LNCaP clone FGC (cell line): ENCODE results near the gene CHEK1.

Experiments used
- DNase-seq: peaks from one replicate; pipeline ENCODE4 v3.0.0-alpha.2; 2011; ENCODE audit warnings: low read depth
- H3K4me3 ChIP-seq: 2 replicates; pipeline ENCODE4 v1.5.1; 2011; ENCODE audit warnings: mild to moderate bottlenecking, low read depth, low read length, control low read depth
- TF ChIP-seq, protein P1 (sequence below): IDR thresholded peaks from 2 replicates; pipeline ENCODE4 v1.5.1; 2012; ENCODE audit warnings: mild to moderate bottlenecking; ENCODE audit not compliant: control insufficient read depth, insufficient read depth; ENCODE audit errors: extremely low read depth

The CHEK1 gene

GRCh38 chr11:125625630-125626287 lies 796 bp downstream of the CHEK1 start:
- H3K4me3 ChIP-seq: peak overlapping the region; percentile 70
- TF ChIP-seq, protein P1, sequence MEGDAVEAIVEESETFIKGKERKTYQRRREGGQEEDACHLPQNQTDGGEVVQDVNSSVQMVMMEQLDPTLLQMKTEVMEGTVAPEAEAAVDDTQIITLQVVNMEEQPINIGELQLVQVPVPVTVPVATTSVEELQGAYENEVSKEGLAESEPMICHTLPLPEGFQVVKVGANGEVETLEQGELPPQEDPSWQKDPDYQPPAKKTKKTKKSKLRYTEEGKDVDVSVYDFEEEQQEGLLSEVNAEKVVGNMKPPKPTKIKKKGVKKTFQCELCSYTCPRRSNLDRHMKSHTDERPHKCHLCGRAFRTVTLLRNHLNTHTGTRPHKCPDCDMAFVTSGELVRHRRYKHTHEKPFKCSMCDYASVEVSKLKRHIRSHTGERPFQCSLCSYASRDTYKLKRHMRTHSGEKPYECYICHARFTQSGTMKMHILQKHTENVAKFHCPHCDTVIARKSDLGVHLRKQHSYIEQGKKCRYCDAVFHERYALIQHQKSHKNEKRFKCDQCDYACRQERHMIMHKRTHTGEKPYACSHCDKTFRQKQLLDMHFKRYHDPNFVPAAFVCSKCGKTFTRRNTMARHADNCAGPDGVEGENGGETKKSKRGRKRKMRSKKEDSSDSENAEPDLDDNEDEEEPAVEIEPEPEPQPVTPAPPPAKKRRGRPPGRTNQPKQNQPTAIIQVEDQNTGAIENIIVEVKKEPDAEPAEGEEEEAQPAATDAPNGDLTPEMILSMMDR: no peak
- peak; percentile 55 for DNase-seq

- TF ChIP-seq, protein P1: peak; percentile 60
- peak overlapping the region; percentile 70 for H3K4me3 ChIP-seq
- peak; percentile 22 for DNase-seq
These were observed 1.5 kb downstream of the CHEK1 start for GRCh38 chr11:125626288-125626950.

- TF ChIP-seq, protein P1: no peak
- DNase-seq: no peak
These were observed 2.4 kb downstream of the CHEK1 start for GRCh38 chr11:125627236-125627910.

DNA sequence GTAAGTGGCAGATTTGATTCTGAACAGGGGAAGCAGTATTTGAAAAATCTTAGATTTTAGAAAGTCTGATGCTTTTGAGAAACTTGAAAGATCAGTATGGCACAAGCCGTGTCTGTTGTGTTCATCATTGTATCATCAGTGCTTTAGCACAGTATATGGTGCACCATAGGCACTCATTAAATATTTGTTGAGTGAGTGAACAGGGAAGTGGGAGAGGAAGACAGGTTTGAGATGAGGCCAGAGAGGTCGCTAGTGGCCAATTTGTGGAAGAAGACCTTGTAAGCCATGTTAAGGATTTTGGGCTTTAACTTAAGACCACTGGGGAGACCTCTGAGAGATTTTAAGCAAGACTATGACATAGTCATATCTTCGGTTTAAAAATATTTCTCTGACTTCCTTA lies 12.9 kb downstream of the CHEK1 start:
- TF ChIP-seq, protein P1: no peak
- DNase-seq: no peak
- no peak overlapping the region for H3K4me3 ChIP-seq

More at GRCh38 chr11:125627236-125627910, 2.4 kb downstream of the CHEK1 start:
- peak overlapping the region; percentile 70 for H3K4me3 ChIP-seq

- TF ChIP-seq, protein P1: no peak
- no peak overlapping the region for H3K4me3 ChIP-seq
- DNase-seq: no peak
These were observed 13.4 kb downstream of the CHEK1 start for GRCh38 chr11:125638315-125638714.

GRCh38 chr11:125645871-125646270 lies 20.9 kb downstream of the CHEK1 start:
- H3K4me3 ChIP-seq: no peak overlapping the region
- DNase-seq: no peak
- TF ChIP-seq, protein P1: no peak
